Esophagus muscularis mucosa (tissue), 3 donors: ENCODE data around the gene PDXP.

ENCODE experiments used
- POLR2A ChIP-seq: fragments of 450-650 bp; IDR thresholded peaks from one replicate; pipeline ENCODE4 v1.6.1; 2017; ENCODE audit warnings: antibody characterized with exemption, moderate library complexity, mild to moderate bottlenecking, low read depth
- TF ChIP-seq, protein P1 (sequence below), 3 experiments: fragments of 200-600 bp in 2 of 3; fragments of 450-650 bp in 1 of 3; sonication (generic) in 2 of 3; IDR thresholded peaks; one replicate each; pipeline ENCODE4 v1.5.1; 2017 to 2019; ENCODE audit warnings: antibody characterized with exemption in 3 of 3, mild to moderate bottlenecking in 2 of 3, moderate library complexity in 1 of 3

DNA sequence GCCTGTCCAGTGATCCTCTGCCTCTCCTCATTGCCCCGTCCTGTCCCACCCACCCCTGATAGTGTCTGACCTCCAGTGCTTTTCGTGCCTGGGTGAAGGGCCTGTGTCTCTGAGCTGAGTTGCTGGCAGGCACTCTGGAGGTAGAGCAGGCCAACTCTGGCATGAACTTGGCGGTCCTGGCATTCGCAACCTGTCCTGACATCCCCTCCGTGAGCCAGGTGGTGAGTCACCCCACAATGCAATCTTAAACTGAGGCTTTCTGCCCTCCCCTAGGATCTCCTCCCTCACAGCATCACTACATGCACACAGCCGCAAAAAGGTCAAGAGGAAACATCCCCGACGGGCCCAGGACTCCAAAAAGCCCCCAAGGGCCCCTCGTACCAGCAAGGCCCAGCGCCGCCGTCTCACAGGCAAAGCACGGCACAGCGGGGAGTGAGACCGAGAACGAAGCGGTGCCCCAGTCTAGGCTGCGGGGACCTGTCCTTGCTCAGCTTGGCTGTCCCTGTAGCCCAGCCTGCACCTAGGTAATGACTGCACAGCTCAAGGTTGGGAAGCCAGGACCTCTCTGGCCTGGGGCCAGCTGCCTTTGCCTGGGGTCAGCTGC is 32.5 kb downstream of the PDXP start:
- TF ChIP-seq, protein P1, sequence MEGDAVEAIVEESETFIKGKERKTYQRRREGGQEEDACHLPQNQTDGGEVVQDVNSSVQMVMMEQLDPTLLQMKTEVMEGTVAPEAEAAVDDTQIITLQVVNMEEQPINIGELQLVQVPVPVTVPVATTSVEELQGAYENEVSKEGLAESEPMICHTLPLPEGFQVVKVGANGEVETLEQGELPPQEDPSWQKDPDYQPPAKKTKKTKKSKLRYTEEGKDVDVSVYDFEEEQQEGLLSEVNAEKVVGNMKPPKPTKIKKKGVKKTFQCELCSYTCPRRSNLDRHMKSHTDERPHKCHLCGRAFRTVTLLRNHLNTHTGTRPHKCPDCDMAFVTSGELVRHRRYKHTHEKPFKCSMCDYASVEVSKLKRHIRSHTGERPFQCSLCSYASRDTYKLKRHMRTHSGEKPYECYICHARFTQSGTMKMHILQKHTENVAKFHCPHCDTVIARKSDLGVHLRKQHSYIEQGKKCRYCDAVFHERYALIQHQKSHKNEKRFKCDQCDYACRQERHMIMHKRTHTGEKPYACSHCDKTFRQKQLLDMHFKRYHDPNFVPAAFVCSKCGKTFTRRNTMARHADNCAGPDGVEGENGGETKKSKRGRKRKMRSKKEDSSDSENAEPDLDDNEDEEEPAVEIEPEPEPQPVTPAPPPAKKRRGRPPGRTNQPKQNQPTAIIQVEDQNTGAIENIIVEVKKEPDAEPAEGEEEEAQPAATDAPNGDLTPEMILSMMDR (IDR thresholded peaks at IDR 0.05), result no peak
- TF ChIP-seq POLR2A, result no peak
